K562 (cell line): ENCODE results near the gene SLC66A2. TPM values are rescaled to one million over a fixed set of nuclear protein-coding genes. Genes with fewer than 3 reads are reported as not detected.

Source experiments
- ATAC-seq: fragments of 200-7000 bp; cut with Tn5 transposase; 3 replicates; pipeline ENCODE4 v1.9.1; 2020; ENCODE audit warnings: moderate library complexity
- BruUV-seq: library from RNA; stranded (reverse); fragments of 400-500 nt; replicated peaks from 2 replicates; lab custom pipeline; 2021; lab: Mats Ljungman, UMichigan
- CTCF ChIA-PET: fragments of 300-600 bp; formaldehyde crosslinking; extraction: SDS; loops from one replicate; lab custom pipeline; 2021; ENCODE audit warnings: low intra/inter-chr PET ratio; lab: Yijun Ruan, JAX
- POLR2A ChIA-PET: fragments of 300-600, 350-650 bp; sonication (Branson Sonifier 250); formaldehyde crosslinking; extraction: SDS; loops from one replicate; lab custom pipeline; 2021; ENCODE audit warnings: antibody characterized with exemption, inconsistent platforms; lab: Yijun Ruan, JAX
- DNase-seq, 4 experiments: peaks; one replicate each; pipeline versions ENCODE4 v3.0.0 to v3.0.0-alpha.2; 2011 to 2018; ENCODE audit warnings: low spot score in 3 of 4, mixed read lengths in 3 of 4; ENCODE audit errors: extremely low read depth in 1 of 4
- FAIRE-seq: peaks from 2 replicates; lab custom pipeline; 2011; peaks lifted over from hg19 to GRCh38; lab: Jason Lieb, UNC
- H2AFZ ChIP-seq: 2 replicates; pipeline ENCODE4 v1.6.0; 2011; ENCODE audit warnings: low read depth, low read length, control low read depth, inconsistent platforms
- H3K27ac ChIP-seq: fragments of 200-600 bp; 3 replicates; pipeline ENCODE4 v1.8.0; 2011; ENCODE audit warnings: low read depth, mild to moderate bottlenecking, control low read depth, inconsistent platforms, low read length, moderate library complexity, mixed read lengths; ENCODE audit errors: extremely low read depth
- H3K27me3 ChIP-seq, 2 experiments: fragments of 300-600 bp in 1 of 2; 2 replicates in 1 of 2; 3 replicates in 1 of 2; pipeline versions ENCODE4 v1.6.0 to v1.8.0; 2011; ENCODE audit warnings: inconsistent platforms in 2 of 2, low read length in 2 of 2, mild to moderate bottlenecking in 1 of 2, mixed read lengths in 1 of 2, moderate library complexity in 1 of 2; ENCODE audit not compliant: control insufficient read depth in 2 of 2, insufficient read depth in 2 of 2
- H3K36me3 ChIP-seq: fragments of 300-600 bp; 3 replicates; pipeline ENCODE4 v1.8.0; 2011; ENCODE audit warnings: mild to moderate bottlenecking, low read length, inconsistent platforms; ENCODE audit not compliant: control insufficient read depth, insufficient read depth
- H3K4me1 ChIP-seq, 2 experiments: fragments of 200-600 bp in 1 of 2; replicated peaks in 1 of 2; 2 replicates in 1 of 2; 3 replicates in 1 of 2; pipeline versions ENCODE4 v1.5.1 to v1.8.0; 2011; ENCODE audit warnings: inconsistent platforms in 2 of 2, low read length in 2 of 2, mild to moderate bottlenecking in 1 of 2, mixed read lengths in 1 of 2, moderate library complexity in 1 of 2; ENCODE audit not compliant: control insufficient read depth in 2 of 2, insufficient read depth in 2 of 2
- H3K4me2 ChIP-seq: 2 replicates; pipeline ENCODE4 v1.6.1; 2011; ENCODE audit warnings: low read length, control low read depth, inconsistent platforms, mixed read lengths; ENCODE audit not compliant: insufficient read depth
- H3K4me3 ChIP-seq: fragments of 200-600 bp; sonication (generic), shearing (Covaris generic); 2 replicates; pipeline ENCODE4 v1.5.1; 2016; ENCODE audit warnings: control low read depth, inconsistent platforms
- H3K79me2 ChIP-seq: fragments of 200-600 bp; 3 replicates; pipeline ENCODE4 v1.8.0; 2011; ENCODE audit warnings: low read length, inconsistent platforms; ENCODE audit not compliant: control insufficient read depth, insufficient read depth
- H3K9ac ChIP-seq, 2 experiments: 2 replicates each; pipeline versions ENCODE4 v1.6.0 to v1.6.1; 2011; ENCODE audit warnings: low read depth in 2 of 2, low read length in 2 of 2, control low read depth in 1 of 2, inconsistent platforms in 1 of 2, mild to moderate bottlenecking in 1 of 2, mixed read lengths in 1 of 2; ENCODE audit not compliant: insufficient read depth in 1 of 2
- H3K9me1 ChIP-seq: one replicate; pipeline ENCODE4 v1.6.0; 2011; ENCODE audit warnings: inconsistent platforms, mild to moderate bottlenecking, low read length, moderate library complexity; ENCODE audit not compliant: control insufficient read depth, insufficient read depth
- H3K9me3 ChIP-seq: replicated peaks from 2 replicates; pipeline ENCODE4 v1.5.1; 2011; ENCODE audit warnings: low read depth, low read length, inconsistent platforms; ENCODE audit not compliant: control insufficient read depth, insufficient read depth
- H4K20me1 ChIP-seq: replicated peaks from 2 replicates; pipeline ENCODE4 v1.6.1; 2011; ENCODE audit warnings: low read length, inconsistent platforms, mixed read lengths; ENCODE audit not compliant: control insufficient read depth, insufficient read depth
- BACH1 ChIP-seq: fragments of 200-800 bp; sonication (Bioruptor generic); IDR thresholded peaks from 2 replicates; pipeline ENCODE4 v1.6.1; 2016; ENCODE audit warnings: missing genetic modification characterization, missing compliant biosample characterization
- HDAC1 ChIP-seq, 2 experiments: fragments of 450-650 bp; IDR thresholded peaks; 2 replicates each; pipeline ENCODE4 v1.6.1; 2016 to 2017; ENCODE audit warnings: inconsistent platforms in 1 of 2, mild to moderate bottlenecking in 1 of 2, moderate library complexity in 1 of 2
- MXI1 ChIP-seq: IDR thresholded peaks from 2 replicates; pipeline ENCODE4 v1.6.1; 2011; ENCODE audit warnings: low read depth, mild to moderate bottlenecking, improper control_type of control experiment, low read length
- NR0B1 ChIP-seq: fragments of 450-650 bp; IDR thresholded peaks from one replicate; pipeline ENCODE4 v1.6.1; 2018; ENCODE audit warnings: mild to moderate bottlenecking, moderate library complexity; ENCODE audit not compliant: partially characterized antibody
- PRMT5 ChIP-seq: sonication (generic); formaldehyde crosslinking; IDR thresholded peaks from 2 replicates; pipeline ENCODE4 v1.5.0; 2020; ENCODE audit warnings: missing genetic modification reagents
- TEAD4 ChIP-seq, 2 experiments: sonication (generic) in 1 of 2; formaldehyde crosslinking in 1 of 2; IDR thresholded peaks; 2 replicates each; pipeline versions ENCODE4 v1.6.1 to v1.8.0; 2012 to 2022; ENCODE audit warnings: borderline replicate concordance in 1 of 2, inconsistent platforms in 1 of 2, low read length in 1 of 2, mild to moderate bottlenecking in 1 of 2, missing genetic modification reagents in 1 of 2
- XRCC5 ChIP-seq: fragments of 200-400 bp; formaldehyde crosslinking; IDR thresholded peaks from 2 replicates; pipeline ENCODE4 v1.6.1; 2017; ENCODE audit warnings: low read depth, mild to moderate bottlenecking, low read length
- ZBTB43 ChIP-seq: sonication (generic); formaldehyde crosslinking; IDR thresholded peaks from 2 replicates; pipeline ENCODE4 v1.8.0; 2023; ENCODE audit warnings: mild to moderate bottlenecking, missing genetic modification reagents
- ZKSCAN8 ChIP-seq: fragments of 200-800 bp; sonication (Bioruptor generic); IDR thresholded peaks from 2 replicates; pipeline ENCODE4 v1.6.1; 2016; ENCODE audit warnings: missing genetic modification characterization, missing compliant biosample characterization
- ZNF134 ChIP-seq: fragments of 250-450 bp; sonication (Bioruptor Pico); conservative IDR thresholded peaks from 2 replicates; pipeline ENCODE4 v1.4.0; 2020
- ZNF449 ChIP-seq: fragments of 250-450 bp; sonication (Bioruptor Pico); IDR thresholded peaks from 2 replicates; pipeline ENCODE4 v1.8.0; 2022; ENCODE audit warnings: moderate library complexity, mild to moderate bottlenecking, inconsistent platforms
- ZNF507 ChIP-seq: conservative IDR thresholded peaks from 2 replicates; pipeline ENCODE4 v1.6.1; 2017; ENCODE audit warnings: missing genetic modification characterization, missing compliant biosample characterization
- ZNF699 ChIP-seq: fragments of 250-450 bp; sonication (Bioruptor Pico); IDR thresholded peaks from 2 replicates; pipeline ENCODE4 v1.8.0; 2021; ENCODE audit warnings: mild to moderate bottlenecking, moderate library complexity; ENCODE audit not compliant: insufficient replicate concordance
- ZNF75A ChIP-seq: fragments of 450-650 bp; formaldehyde crosslinking; IDR thresholded peaks from 2 replicates; pipeline ENCODE4 v1.4.0; 2020; ENCODE audit warnings: mild to moderate bottlenecking
- WGBS: fragments of 100-300 bp; shearing (Covaris generic); methylation state at CpG from one replicate; pipeline ENCODE4 v1.1.6; 2016; ENCODE audit warnings: low coverage, mixed read lengths; ENCODE audit not compliant: insufficient coverage; ENCODE audit errors: missing lambda C conversion rate; 5-methylcytosine and 5-hydroxymethylcytosine counted together
- in situ Hi-C: fragments of 300-500 bp; cut with MboI; formaldehyde crosslinking; loops from 4 replicates; pipeline ENCODE4 v1.15.0; 2018; ENCODE audit warnings: inconsistent platforms, mixed read lengths
- intact Hi-C: fragments of 100-400 bp; cut with micrococcal nuclease; formaldehyde crosslinking; loops from 2 replicates; pipeline ENCODE4 v1.14.2; 2022
- polyA plus RNA-seq, 8 experiments: library from polyadenylated mRNA; depleted of rRNA in 4 of 8; stranded (reverse) in 5 of 8; unstranded in 3 of 8; fragments of >200 nt; fragmentation: Nextera tagmentation in 2 of 8; fragmentation: Illumina TruSeq in 1 of 8; extraction: Ambion mirVana in 2 of 8; extraction: Trizol in 1 of 8; gene quantifications; 2 replicates each; pipeline versions ENCODE4 v1.2.1 to v1.2.3, GENCODE V29; 2011 to 2014; ENCODE audit warnings: inconsistent platforms in 1 of 8, missing spikeins in 1 of 8
- total RNA-seq, 7 experiments: library from RNA; depleted of rRNA in 6 of 7; stranded (reverse); fragments of >200 nt in 6 of 7; fragmentation: Illumina TruSeq in 2 of 7; extraction: Trizol in 2 of 7; gene quantifications; 2 replicates each; pipeline versions ENCODE4 v1.2.1 to v1.2.3, GENCODE V29; 2011 to 2021; ENCODE audit warnings: low replicate concordance in 1 of 7

Gene SLC66A2
- total and polyA plus RNA-seq, 9 of the 15 experiments (the other 6 are each of a cell fraction or from before 2014, with no cell fraction given): 0.25 to 17.5 (median 5.6) TPM

GRCh38 chr18:79972720-79973119, 21.3 kb upstream of the SLC66A2 start (continued):
- no peak for TF ChIP-seq ZNF449 (CRISPR knock-in tag)
- no peak for TF ChIP-seq TEAD4 (IDR thresholded peaks at IDR 0.05; ENCODE audit: low read length)
- TF ChIP-seq TEAD4 (CRISPR knock-in tag; IDR thresholded peaks at IDR 0.05; ENCODE audit: borderline replicate concordance): no peak

GRCh38 chr18:79971986-79972385, 20.5 kb upstream of the SLC66A2 start:
- H3K4me2 ChIP-seq: no peak overlapping the region
- peaks cover 45% of the 10 kb centered on the region for H3K79me2 ChIP-seq
- in situ Hi-C loops: no loop called here
- H3K36me3 ChIP-seq: peaks cover 70% of the 10 kb centered on the region
- FAIRE-seq: no peak
- no peak for DNase-seq
- no peak overlapping the region for H3K9ac ChIP-seq
- intact Hi-C loops: no loop called here
- H3K27ac ChIP-seq: no peak overlapping the region
- no peaks in the 10 kb centered on the region for H3K27me3 ChIP-seq
- no peak overlapping the region for H3K4me3 ChIP-seq
- 93% methylated on average over 9 of the region's 9 CpGs for WGBS
- CTCF ChIA-PET: no interaction called here
- peaks cover 9 to 18% of the 10 kb centered on the region in 2 experiments; a peak in 4 of 5 replicates for H3K4me1 ChIP-seq
- BruUV-seq: no TSS peak
- ATAC-seq: no peak
- no peak overlapping the region for H2AFZ ChIP-seq
- POLR2A ChIA-PET: no interaction called here
- H3K9me3 ChIP-seq: no peaks in the 10 kb centered on the region
- H3K9me1 ChIP-seq: no peaks in the 10 kb centered on the region
- H4K20me1 ChIP-seq: peaks cover 30% of the 10 kb centered on the region
- no peak for TF ChIP-seq ZNF699 (CRISPR knock-in tag)
- TF ChIP-seq XRCC5: no peak
- TF ChIP-seq HDAC1 (IDR thresholded peaks at IDR 0.05): no peak
- TF ChIP-seq NR0B1: no peak
- TF ChIP-seq ZNF507 (tag): no peak
- TF ChIP-seq ZKSCAN8 (CRISPR knock-in tag): no peak
- TF ChIP-seq ZNF75A (CRISPR knock-in tag): no peak
- no peak for TF ChIP-seq PRMT5 (CRISPR knock-in tag)
- TF ChIP-seq ZBTB43: no peak
- no peak for TF ChIP-seq ZNF134
- no peak for TF ChIP-seq BACH1 (tag)
- no peak for TF ChIP-seq MXI1
